ENCODE measurements around the gene FER. TPM values are rescaled to one million over a fixed set of nuclear protein-coding genes. Genes with fewer than 3 reads are reported as not detected.

FER gene
- total and polyA plus RNA-seq, 2 of the 13 experiments (the other 11 are each of a cell fraction or from before 2014, with no cell fraction given): 7.9 to 29.0 TPM

GRCh38 chr5:109016300-109016699 lies 268.6 kb downstream of the FER start (continued):
- no peak for TF ChIP-seq ZMYM4 (CRISPR knock-in tag; IDR thresholded peaks at IDR 0.05)
- TF ChIP-seq ZSCAN5A (CRISPR knock-in tag; IDR thresholded peaks at IDR 0.05; ENCODE audit: borderline replicate concordance): no peak
- TF ChIP-seq SOX13 (IDR thresholded peaks at IDR 0.05): no peak
- 0 out of 4 replicates have a peak, but pooled peaks of 1 of the 2 experiments have one; percentile 21 for TF ChIP-seq SOX13 (CRISPR knock-in tag; conservative IDR thresholded peaks at IDR 0.05 in 1 of 2, IDR thresholded peaks at IDR 0.05 in 1 of 2)
- no peak for TF ChIP-seq TFE3 (CRISPR knock-in tag; IDR thresholded peaks at IDR 0.05)
- TF ChIP-seq NR2F2 (IDR thresholded peaks at IDR 0.05; ENCODE audit: borderline replicate concordance, low read depth): no peak
- no peak for TF ChIP-seq TMF1 (CRISPR knock-in tag; IDR thresholded peaks at IDR 0.05; ENCODE audit: low read depth)

GRCh38 chr5:109022056-109022455 lies 274.4 kb downstream of the FER start:
- Histone ChIP-seq H3K27ac (ENCODE audit: extremely low read length, insufficient read depth, low read length) (no peak overlapping the region), H4K20me1 (ENCODE audit: insufficient read depth, low read length) (no peaks in the 10 kb centered on the region; the same call in 1 of the 2 replicates), H3K27me3 (ENCODE audit: control insufficient read depth in 1 of 2, insufficient read depth in 2 of 2, low read length in 2 of 2) (no peaks in the 10 kb centered on the region), H3K4me1 (ENCODE audit: insufficient read depth, low read length) (no peaks in the 10 kb centered on the region), H2AFZ (ENCODE audit: low read length) (no peak overlapping the region), H3K36me3 (replicated peaks in 1 of 2; ENCODE audit: control insufficient read depth in 1 of 2, insufficient read depth in 2 of 2, low read length in 2 of 2) (0 out of 5 replicates have a peak, but pooled peaks cover 0 to 4% of the 10 kb centered on the region in 2 experiments), H3K4me2 (ENCODE audit: low read depth, low read length) (no peak overlapping the region), H3K9me3 (ENCODE audit: low read length) (no peaks in the 10 kb centered on the region), H3K79me2 (ENCODE audit: insufficient read depth, low read length) (no peaks in the 10 kb centered on the region), H3K9ac (ENCODE audit: insufficient read depth, low read depth, low read length) (no peak overlapping the region), H3K4me3 (replicated peaks in 1 of 3; ENCODE audit: insufficient read depth in 1 of 3, low read depth in 2 of 3, low read length in 3 of 3) (no peak overlapping the region)
- ATAC-seq: no peak
- CTCF ChIA-PET (ENCODE audit: low intra/inter-chr PET ratio, low total read pairs): no interaction called here
- in situ Hi-C loops (cut with HindIII; ENCODE audit: extremely low pct_ligation_motif_present, low pct_unique_long_range_greater_than_20kb) (no loop called here), intact Hi-C loops (cut with micrococcal nuclease; ENCODE audit: unreplicated experiment) (no loop called here)
- DNase-seq (ENCODE audit: low spot score): no peak
- TF ChIP-seq ZNF101 (CRISPR knock-in tag; IDR thresholded peaks at IDR 0.05; ENCODE audit: borderline replicate concordance, low read depth): no peak
- TF ChIP-seq ZNF549 (CRISPR knock-in tag; IDR thresholded peaks at IDR 0.05): no peak
- no peak for TF ChIP-seq ZNF513 (CRISPR knock-in tag; conservative IDR thresholded peaks at IDR 0.05)
- no peak for TF ChIP-seq ZNF432 (CRISPR knock-in tag; IDR thresholded peaks at IDR 0.05; ENCODE audit: borderline replicate concordance)
- TF ChIP-seq NFE2L1 (CRISPR knock-in tag; IDR thresholded peaks at IDR 0.05; ENCODE audit: borderline replicate concordance): no peak
- BruUV-seq (replicated peaks): no TSS peak
- POLR2A ChIA-PET: no interaction called here
- no peak for FAIRE-seq

All from HepG2 (cell line).